IMR-90 (cell line): Measurements from ENCODE around the gene TENM3. TPM values are rescaled to one million over a fixed set of nuclear protein-coding genes. Genes with fewer than 3 reads are reported as not detected.

Experiments used
- ATAC-seq: fragments of 200-7000 bp; cut with Tn5 transposase; 2 replicates; pipeline ENCODE4 v1.9.1; 2020; ENCODE audit warnings: low read depth, mild to moderate bottlenecking, moderate library complexity
- BruUV-seq: library from RNA; stranded (reverse); fragments of 400-500 nt; replicated peaks from 2 replicates; lab custom pipeline; 2021; lab: Mats Ljungman, UMichigan
- CTCF ChIA-PET: fragments of 300-600 bp; formaldehyde crosslinking; extraction: SDS; loops from one replicate; lab custom pipeline; 2021; ENCODE audit warnings: antibody characterized with exemption; lab: Yijun Ruan, JAX
- POLR2A ChIA-PET: fragments of 300-600 bp; sonication (Branson Sonifier 250); formaldehyde crosslinking; loops from one replicate; lab custom pipeline; 2022; ENCODE audit warnings: antibody characterized with exemption; ENCODE audit not compliant: unreplicated experiment; lab: Charles Lee
- DNase-seq: peaks from one replicate; pipeline ENCODE4 v3.0.0; 2013
- H2AFZ ChIP-seq: replicated peaks from 2 replicates; pipeline ENCODE3; 2013; ENCODE audit warnings: low read length, mild to moderate bottlenecking; ENCODE audit not compliant: poor library complexity
- H2AK5ac ChIP-seq: 2 replicates; pipeline ENCODE4 v1.6.1; 2013; ENCODE audit warnings: low read depth, low read length, inconsistent platforms
- H2AK9ac ChIP-seq: replicated peaks from 2 replicates; pipeline ENCODE3; 2013; ENCODE audit warnings: mild to moderate bottlenecking, low read depth, low read length, moderate library complexity; ENCODE audit not compliant: poor library complexity
- H2BK120ac ChIP-seq: 2 replicates; pipeline ENCODE4 v1.6.1; 2013; ENCODE audit warnings: low read depth, low read length, inconsistent platforms
- H2BK15ac ChIP-seq: 3 replicates; pipeline ENCODE4 v1.6.1; 2013; ENCODE audit warnings: low read depth, low read length, inconsistent platforms
- H2BK20ac ChIP-seq: 2 replicates; pipeline ENCODE4 v1.6.1; 2013; ENCODE audit warnings: low read depth, mild to moderate bottlenecking, inconsistent platforms, low read length, moderate library complexity
- H2BK5ac ChIP-seq: 2 replicates; pipeline ENCODE4 v1.6.1; 2013; ENCODE audit warnings: mild to moderate bottlenecking, low read depth, low read length, inconsistent platforms; ENCODE audit not compliant: poor library complexity, severe bottlenecking
- H3K14ac ChIP-seq: replicated peaks from 2 replicates; pipeline ENCODE4 v1.6.1; 2013; ENCODE audit warnings: low read depth, low read length, inconsistent platforms
- H3K18ac ChIP-seq: 2 replicates; pipeline ENCODE4 v1.6.1; 2013; ENCODE audit warnings: low read depth, low read length, control low read depth
- H3K23ac ChIP-seq: 2 replicates; pipeline ENCODE4 v1.6.1; 2013; ENCODE audit warnings: low read depth, low read length, inconsistent platforms
- H3K27ac ChIP-seq: 2 replicates; pipeline ENCODE4 v1.5.1; 2013; ENCODE audit warnings: mild to moderate bottlenecking, control low read depth, low read length; ENCODE audit not compliant: insufficient read depth
- H3K27me3 ChIP-seq: 2 replicates; pipeline ENCODE4 v1.6.1; 2013; ENCODE audit warnings: low read length; ENCODE audit not compliant: control insufficient read depth, insufficient read depth
- H3K36me3 ChIP-seq: 2 replicates; pipeline ENCODE4 v1.6.1; 2013; ENCODE audit warnings: low read length, mixed read lengths; ENCODE audit not compliant: control insufficient read depth, insufficient read depth
- H3K4ac ChIP-seq: 2 replicates; pipeline ENCODE4 v1.6.1; 2013; ENCODE audit warnings: low read depth, low read length, inconsistent platforms
- H3K4me1 ChIP-seq: 2 replicates; pipeline ENCODE4 v1.6.1; 2013; ENCODE audit warnings: low read length, mixed read lengths; ENCODE audit not compliant: control insufficient read depth, insufficient read depth
- H3K4me2 ChIP-seq: 2 replicates; pipeline ENCODE4 v1.6.1; 2013; ENCODE audit warnings: low read depth, mild to moderate bottlenecking, control low read depth, low read length, moderate library complexity
- H3K4me3 ChIP-seq: 2 replicates; pipeline ENCODE4 v1.5.1; 2013; ENCODE audit warnings: low read depth, mild to moderate bottlenecking, control low read depth, low read length, moderate library complexity; ENCODE audit not compliant: insufficient read depth
- H3K56ac ChIP-seq: 2 replicates; pipeline ENCODE4 v1.6.1; 2013; ENCODE audit warnings: low read length, inconsistent platforms; ENCODE audit not compliant: insufficient read depth; ENCODE audit errors: extremely low read depth
- H3K79me1 ChIP-seq, 2 experiments: 2 replicates each; pipeline ENCODE4 v1.6.1; 2013; ENCODE audit warnings: low read length in 2 of 2, inconsistent platforms in 1 of 2, low read depth in 1 of 2
- H3K9ac ChIP-seq: 2 replicates; pipeline ENCODE4 v1.6.1; 2013; ENCODE audit warnings: low read depth, low read length, control low read depth
- H3K9me1 ChIP-seq: 2 replicates; pipeline ENCODE4 v1.6.1; 2013; ENCODE audit warnings: low read length, inconsistent platforms; ENCODE audit not compliant: insufficient read depth
- H3K9me3 ChIP-seq: 2 replicates; pipeline ENCODE4 v1.6.1; 2013; ENCODE audit warnings: low read length; ENCODE audit not compliant: control insufficient read depth, insufficient read depth
- H4K20me1 ChIP-seq: 2 replicates; pipeline ENCODE4 v1.6.1; 2013; ENCODE audit warnings: low read length, inconsistent platforms; ENCODE audit not compliant: insufficient read depth
- H4K5ac ChIP-seq: 2 replicates; pipeline ENCODE4 v1.6.1; 2013; ENCODE audit warnings: mild to moderate bottlenecking, low read depth, low read length, control low read depth
- H4K8ac ChIP-seq, 2 experiments: 2 replicates each; pipeline ENCODE4 v1.6.1; 2013; ENCODE audit warnings: low read depth in 2 of 2, low read length in 2 of 2, control low read depth in 1 of 2, inconsistent platforms in 1 of 2
- H4K91ac ChIP-seq: 2 replicates; pipeline ENCODE4 v1.6.1; 2013; ENCODE audit warnings: low read depth, low read length, inconsistent platforms; ENCODE audit not compliant: insufficient read depth
- CTCF ChIP-seq: conservative IDR thresholded peaks from 2 replicates; pipeline ENCODE4 v1.5.1; 2012; ENCODE audit warnings: mild to moderate bottlenecking, low read depth, low read length, improper control_type of control experiment
- MAFK ChIP-seq: IDR thresholded peaks from 2 replicates; pipeline ENCODE4 v1.6.1; 2012; ENCODE audit warnings: low read depth, low read length, improper control_type of control experiment
- POLR2A ChIP-seq: IDR thresholded peaks from 2 replicates; pipeline ENCODE4 v1.6.1; 2012; ENCODE audit warnings: mild to moderate bottlenecking, low read depth, low read length
- RFX5 ChIP-seq: IDR thresholded peaks from 2 replicates; pipeline ENCODE4 v1.8.0; 2012; ENCODE audit warnings: low read depth, mild to moderate bottlenecking, low read length, moderate library complexity
- dilution Hi-C: fragments of 300-500 bp; cut with HindIII; formaldehyde crosslinking; loops from one replicate; pipeline ENCODE4 v1.14.3; 2018; ENCODE audit warnings: low sequenced_read_pairs; ENCODE audit not compliant: unreplicated experiment
- in situ Hi-C: fragments of 300-500 bp; cut with MboI; formaldehyde crosslinking; loops from 3 replicates; pipeline ENCODE4 v1.14.3; 2019; ENCODE audit warnings: low sequenced_read_pairs, inconsistent platforms, mixed read lengths
- intact Hi-C: fragments of 100-400 bp; cut with micrococcal nuclease; formaldehyde crosslinking; loops from 2 replicates; pipeline ENCODE4 v1.10.0; 2022
- polyA plus RNA-seq, 3 experiments: library from polyadenylated mRNA; depleted of rRNA; stranded (reverse); fragments of >200 nt; gene quantifications; 2 replicates each; pipeline ENCODE4 v1.2.3, GENCODE V29; 2012; ENCODE audit warnings: low replicate concordance in 1 of 3
- total RNA-seq: library from RNA; depleted of rRNA; stranded (reverse); fragments of >200 nt; gene quantifications from 2 replicates; pipeline ENCODE4 v1.2.3, GENCODE V29; 2012

Gene TENM3
- total and polyA plus RNA-seq, 2 of the 4 experiments (the other 2 are of a cell fraction) = 29.9 to 173 TPM

- in situ Hi-C loops (no loop called here), intact Hi-C loops (no loop called here)
These were observed 500.6 kb downstream of the TENM3 start for GRCh38 chr4:182743815-182744214.

More at GRCh38 chr4:182743815-182744214, 500.6 kb downstream of the TENM3 start:
- Histone ChIP-seq H4K5ac (no peak overlapping the region), H3K4me2 (no peak overlapping the region), H2BK15ac (no peak overlapping the region), H3K9ac (no peak overlapping the region), H3K14ac (no peak overlapping the region), H3K4ac (no peak overlapping the region), H3K18ac (no peak overlapping the region), H2BK5ac (no peak overlapping the region), H3K79me1 (no peaks in the 10 kb centered on the region), H3K36me3 (no peaks in the 10 kb centered on the region), H4K20me1 (no peaks in the 10 kb centered on the region), H3K9me3 (peaks cover 5% of the 10 kb centered on the region), H3K27me3 (no peaks in the 10 kb centered on the region), H3K4me1 (no peaks in the 10 kb centered on the region), H3K27ac (no peak overlapping the region), H3K56ac (no peak overlapping the region), H2AK9ac (no peak overlapping the region), H3K4me3 (no peak overlapping the region), H2BK20ac (no peak overlapping the region), H3K9me1 (no peaks in the 10 kb centered on the region), H4K8ac (no peak overlapping the region), H2AK5ac (no peak overlapping the region), H4K91ac (no peak overlapping the region), H2BK120ac (no peak overlapping the region), H2AFZ (no peak overlapping the region), H3K23ac (no peak overlapping the region)
- no peak for DNase-seq
- no TSS peak for BruUV-seq
- CTCF ChIA-PET = no interaction called here
- POLR2A ChIA-PET = no interaction called here
- no peak for TF ChIP-seq CTCF
- no peak for TF ChIP-seq POLR2A
- peak; percentile 79 for TF ChIP-seq MAFK
- TF ChIP-seq RFX5 = no peak
- no peak for ATAC-seq
- dilution Hi-C loops = no loop called here
